ACC112 (cell line): ENCODE data around the gene KCNH6.

ENCODE experiments used
- H2AFZ ChIP-seq: fragments of 200-600 bp; sonication (generic); one replicate; pipeline ENCODE4 v1.6.0; 2017; ENCODE audit warnings: antibody characterized with exemption, low read length; ENCODE audit not compliant: unreplicated experiment
- H3K27ac ChIP-seq: fragments of 200-600 bp; sonication (generic); 2 replicates; pipeline ENCODE4 v1.5.1; 2014; ENCODE audit warnings: low read depth, mild to moderate bottlenecking, antibody characterized with exemption, low read length, moderate library complexity
- H3K27me3 ChIP-seq: fragments of 200-600 bp; sonication (generic); 2 replicates; pipeline ENCODE4 v1.6.1; 2014; ENCODE audit warnings: mild to moderate bottlenecking, antibody characterized with exemption, low read length, moderate library complexity, mixed read lengths; ENCODE audit not compliant: insufficient read depth
- H3K36me3 ChIP-seq: fragments of 200-600 bp; sonication (generic); 2 replicates; pipeline ENCODE4 v1.6.1; 2016; ENCODE audit warnings: mild to moderate bottlenecking, antibody characterized with exemption, low read length, moderate library complexity, mixed read lengths; ENCODE audit not compliant: insufficient read depth
- H3K4me1 ChIP-seq: fragments of 200-600 bp; sonication (generic); one replicate; pipeline ENCODE4 v1.6.1; 2016; ENCODE audit warnings: low read length, mixed read lengths; ENCODE audit not compliant: insufficient read depth, unreplicated experiment, control insufficient read depth
- H3K4me3 ChIP-seq: fragments of 200-600 bp; sonication (generic); 2 replicates; pipeline ENCODE4 v1.5.1; 2014; ENCODE audit warnings: mild to moderate bottlenecking, low read depth, low read length
- H3K79me2 ChIP-seq: fragments of 200-600 bp; sonication (generic); one replicate; pipeline ENCODE4 v1.6.0; 2016; ENCODE audit warnings: low read length; ENCODE audit not compliant: control insufficient read depth, unreplicated experiment, insufficient read depth

The KCNH6 gene

DNA sequence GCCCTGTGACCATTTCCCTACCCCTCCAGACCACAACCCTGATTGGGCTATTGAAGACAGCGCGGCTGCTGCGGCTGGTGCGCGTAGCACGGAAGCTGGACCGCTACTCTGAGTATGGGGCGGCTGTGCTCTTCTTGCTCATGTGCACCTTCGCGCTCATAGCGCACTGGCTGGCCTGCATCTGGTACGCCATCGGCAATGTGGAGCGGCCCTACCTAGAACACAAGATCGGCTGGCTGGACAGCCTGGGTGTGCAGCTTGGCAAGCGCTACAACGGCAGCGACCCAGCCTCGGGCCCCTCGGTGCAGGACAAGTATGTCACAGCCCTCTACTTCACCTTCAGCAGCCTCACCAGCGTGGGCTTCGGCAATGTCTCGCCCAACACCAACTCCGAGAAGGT, 12.5 kb downstream of the KCNH6 start:
- no peak overlapping the region for H3K27ac ChIP-seq
- H3K27me3 ChIP-seq = peaks cover 33% of the 10 kb centered on the region
- no peak overlapping the region for H2AFZ ChIP-seq
- peaks cover 6% of the 10 kb centered on the region for H3K4me1 ChIP-seq
- H3K79me2 ChIP-seq = no peaks in the 10 kb centered on the region
- H3K4me3 ChIP-seq = no peak overlapping the region
- H3K36me3 ChIP-seq = no peaks in the 10 kb centered on the region

DNA sequence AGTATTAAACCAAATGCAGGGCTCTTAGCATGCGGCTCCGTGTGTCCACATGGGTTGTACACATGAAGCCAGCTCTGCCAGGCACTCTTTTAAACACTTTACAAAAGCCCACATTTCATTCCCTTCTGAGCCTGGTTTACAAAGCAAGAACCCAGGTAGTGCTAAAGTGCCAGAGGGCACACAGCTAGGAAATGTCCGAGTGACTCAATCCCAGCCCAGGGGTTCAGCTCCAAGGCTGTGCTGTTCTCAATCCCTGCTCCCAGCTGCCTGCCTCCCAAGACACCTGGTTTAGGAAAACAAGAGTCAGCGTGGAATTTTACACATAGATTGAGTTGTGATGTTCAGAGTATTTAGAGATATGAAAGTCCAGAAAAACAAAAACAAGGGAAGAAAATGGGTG, 13.8 kb downstream of the KCNH6 start:
- H2AFZ ChIP-seq = no peak overlapping the region
- no peak overlapping the region for H3K4me3 ChIP-seq
- no peaks in the 10 kb centered on the region for H3K4me1 ChIP-seq
- H3K36me3 ChIP-seq = no peaks in the 10 kb centered on the region
- no peak overlapping the region for H3K27ac ChIP-seq
- H3K27me3 ChIP-seq = peaks cover 33% of the 10 kb centered on the region
- H3K79me2 ChIP-seq = no peaks in the 10 kb centered on the region

DNA sequence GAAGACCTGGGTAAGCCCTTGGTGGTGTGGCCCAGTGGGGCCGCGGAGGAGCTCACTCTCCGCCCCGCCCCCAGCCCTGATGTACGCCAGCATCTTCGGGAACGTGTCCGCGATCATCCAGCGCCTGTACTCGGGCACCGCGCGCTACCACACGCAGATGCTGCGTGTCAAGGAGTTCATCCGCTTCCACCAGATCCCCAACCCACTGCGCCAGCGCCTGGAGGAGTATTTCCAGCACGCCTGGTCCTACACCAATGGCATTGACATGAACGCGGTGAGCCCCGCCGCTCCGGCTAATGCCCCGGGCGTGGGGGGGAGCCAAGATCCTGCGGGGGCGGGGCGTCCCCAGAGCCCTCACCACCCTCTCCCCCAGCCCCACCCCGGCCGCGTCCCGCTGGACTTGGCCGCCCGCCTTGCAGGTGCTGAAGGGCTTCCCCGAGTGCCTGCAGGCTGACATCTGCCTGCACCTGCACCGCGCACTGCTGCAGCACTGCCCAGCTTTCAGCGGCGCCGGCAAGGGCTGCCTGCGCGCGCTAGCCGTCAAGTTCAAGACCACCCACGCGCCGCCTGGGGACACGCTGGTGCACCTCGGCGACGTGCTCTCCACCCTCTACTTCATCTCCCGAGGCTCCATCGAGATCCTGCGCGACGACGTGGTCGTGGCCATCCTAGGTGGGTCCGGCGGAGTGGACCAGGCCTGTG, 15.0 kb downstream of the KCNH6 start:
- no peak overlapping the region for H3K4me3 ChIP-seq
- H3K36me3 ChIP-seq = no peaks in the 10 kb centered on the region
- no peak overlapping the region for H3K27ac ChIP-seq
- peaks cover 33% of the 10 kb centered on the region for H3K27me3 ChIP-seq
- H3K4me1 ChIP-seq = no peaks in the 10 kb centered on the region
- no peaks in the 10 kb centered on the region for H3K79me2 ChIP-seq
- H2AFZ ChIP-seq = no peak overlapping the region

DNA sequence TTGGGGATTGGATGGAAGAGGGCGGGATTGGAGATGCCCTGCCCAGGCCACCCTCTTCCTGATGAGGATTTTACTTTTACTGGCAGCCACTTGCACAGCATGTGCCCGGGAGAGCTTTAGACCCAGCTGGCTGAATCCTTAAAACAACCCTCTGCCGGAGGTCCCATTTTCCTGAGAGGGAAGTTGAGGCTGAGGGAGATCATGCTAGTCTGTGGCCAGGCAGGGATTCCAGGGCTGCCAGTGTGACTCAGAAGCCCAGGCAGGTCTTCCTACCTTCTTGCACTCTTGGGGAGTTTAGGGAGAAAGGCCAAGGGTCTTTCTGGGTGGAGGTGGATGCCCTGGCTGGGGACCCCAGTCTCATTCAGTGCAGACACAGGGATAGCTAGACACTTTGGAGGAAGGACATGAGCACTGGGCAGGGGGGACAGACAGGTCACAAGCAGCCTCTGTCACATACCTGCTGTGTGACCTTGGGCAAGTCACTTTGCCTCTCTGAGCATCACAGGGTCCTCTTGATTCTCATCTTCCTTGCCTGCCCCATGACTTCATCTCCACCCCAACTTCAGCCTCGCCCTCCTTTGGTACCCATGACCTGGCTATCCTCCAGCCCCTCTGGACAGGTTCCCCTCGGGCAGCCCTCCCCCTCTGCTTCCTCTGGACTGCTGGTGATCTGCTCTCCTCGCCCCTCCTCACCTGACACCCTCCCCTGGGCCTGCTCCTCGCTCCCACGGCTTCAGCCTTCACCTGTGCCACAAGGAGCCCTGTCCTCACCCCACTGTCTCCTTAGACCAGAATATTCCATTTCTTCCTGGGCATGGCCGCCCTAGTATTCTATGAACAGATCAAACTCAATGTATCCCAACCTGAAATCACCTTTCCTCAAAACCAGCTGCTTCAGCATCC, 15.8 kb downstream of the KCNH6 start:
- Histone ChIP-seq H3K4me3 (no peak overlapping the region), H3K36me3 (no peaks in the 10 kb centered on the region), H3K4me1 (no peaks in the 10 kb centered on the region), H3K79me2 (no peaks in the 10 kb centered on the region), H3K27ac (no peak overlapping the region), H2AFZ (no peak overlapping the region), H3K27me3 (peaks cover 33% of the 10 kb centered on the region)

DNA sequence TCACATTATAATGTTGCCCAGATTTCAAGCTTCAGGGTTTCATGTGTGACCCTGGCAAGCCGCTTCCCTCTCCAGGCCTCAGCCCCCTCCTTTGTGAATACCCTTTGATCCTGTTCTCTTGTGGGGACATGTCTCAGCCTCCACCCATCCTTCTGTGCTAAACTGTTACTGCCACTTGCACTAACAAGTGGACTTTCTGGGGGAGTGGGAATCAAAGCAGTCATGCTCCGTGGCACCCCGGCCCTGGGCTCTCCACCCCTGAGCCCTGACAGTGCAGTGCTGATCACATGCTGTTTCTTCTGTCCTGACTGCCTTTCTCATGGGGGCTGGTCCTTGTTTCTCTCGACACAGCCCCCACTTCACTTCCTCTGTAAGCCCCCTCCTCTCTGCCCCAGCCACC, 17.4 kb downstream of the KCNH6 start:
- Histone ChIP-seq H3K4me3 (no peak overlapping the region), H3K79me2 (no peaks in the 10 kb centered on the region), H2AFZ (no peak overlapping the region), H3K27me3 (peaks cover 33% of the 10 kb centered on the region), H3K36me3 (no peaks in the 10 kb centered on the region), H3K4me1 (no peaks in the 10 kb centered on the region), H3K27ac (no peak overlapping the region)

DNA sequence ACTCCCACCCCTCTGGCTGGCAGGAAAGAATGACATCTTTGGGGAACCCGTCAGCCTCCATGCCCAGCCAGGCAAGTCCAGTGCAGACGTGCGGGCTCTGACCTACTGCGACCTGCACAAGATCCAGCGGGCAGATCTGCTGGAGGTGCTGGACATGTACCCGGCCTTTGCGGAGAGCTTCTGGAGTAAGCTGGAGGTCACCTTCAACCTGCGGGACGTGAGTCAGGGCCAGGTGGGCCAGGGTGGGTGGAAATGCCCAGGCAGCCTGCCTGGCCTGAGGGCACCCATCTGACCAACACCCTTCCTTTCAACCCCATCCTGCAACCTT, 19.0 kb downstream of the KCNH6 start:
- H2AFZ ChIP-seq = no peak overlapping the region
- no peak overlapping the region for H3K4me3 ChIP-seq
- no peak overlapping the region for H3K27ac ChIP-seq
- H3K79me2 ChIP-seq = no peaks in the 10 kb centered on the region
- H3K36me3 ChIP-seq = no peaks in the 10 kb centered on the region
- H3K27me3 ChIP-seq = peaks cover 30% of the 10 kb centered on the region
- H3K4me1 ChIP-seq = no peaks in the 10 kb centered on the region

DNA sequence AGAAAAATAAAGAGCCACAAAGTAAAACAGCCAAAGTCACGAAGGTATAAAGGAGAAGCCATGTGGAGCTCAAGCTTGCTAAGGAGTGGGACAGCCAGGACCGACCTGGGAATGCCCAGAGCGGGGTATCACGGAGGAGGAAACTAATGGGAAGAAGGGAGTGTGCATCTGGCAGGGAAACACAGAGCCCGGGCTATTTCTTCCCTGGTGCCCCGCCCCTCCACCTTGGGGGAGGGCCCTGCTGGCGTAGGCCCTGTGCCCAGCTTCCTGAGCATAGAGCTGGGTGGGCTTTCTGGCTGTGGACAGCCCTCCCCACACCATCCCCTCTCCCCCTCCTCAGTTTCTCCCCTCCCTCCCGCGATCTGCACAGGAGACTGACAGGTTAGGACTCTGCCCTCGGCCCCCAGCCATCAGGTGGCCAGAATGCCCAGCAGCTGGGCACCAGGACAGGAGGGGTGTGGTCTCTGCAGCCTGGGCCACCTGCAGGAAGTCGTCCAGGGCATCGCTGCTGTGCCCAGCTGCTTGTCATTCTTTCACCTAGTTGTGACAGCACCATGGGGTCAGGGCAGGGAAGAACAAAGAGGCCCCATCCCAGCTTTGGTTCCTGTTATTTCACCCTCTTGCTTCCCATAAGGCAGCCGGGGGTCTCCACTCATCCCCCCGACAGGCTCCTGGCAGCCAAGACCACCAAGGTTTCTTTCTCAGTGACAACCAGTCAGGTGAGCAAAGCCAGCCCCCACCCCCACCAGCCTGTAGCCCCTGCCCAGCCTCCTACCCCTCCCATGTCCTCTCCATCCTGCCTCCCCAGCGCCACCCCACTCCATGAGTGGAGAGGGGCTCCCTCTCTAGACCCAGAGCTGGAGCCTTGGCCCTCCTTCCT, 20.0 kb downstream of the KCNH6 start:
- no peaks in the 10 kb centered on the region for H3K79me2 ChIP-seq
- H3K27me3 ChIP-seq = peaks cover 22% of the 10 kb centered on the region
- H3K27ac ChIP-seq = no peak overlapping the region
- H3K4me3 ChIP-seq = no peak overlapping the region
- H3K36me3 ChIP-seq = no peaks in the 10 kb centered on the region
- no peak overlapping the region for H2AFZ ChIP-seq
- H3K4me1 ChIP-seq = no peaks in the 10 kb centered on the region

DNA sequence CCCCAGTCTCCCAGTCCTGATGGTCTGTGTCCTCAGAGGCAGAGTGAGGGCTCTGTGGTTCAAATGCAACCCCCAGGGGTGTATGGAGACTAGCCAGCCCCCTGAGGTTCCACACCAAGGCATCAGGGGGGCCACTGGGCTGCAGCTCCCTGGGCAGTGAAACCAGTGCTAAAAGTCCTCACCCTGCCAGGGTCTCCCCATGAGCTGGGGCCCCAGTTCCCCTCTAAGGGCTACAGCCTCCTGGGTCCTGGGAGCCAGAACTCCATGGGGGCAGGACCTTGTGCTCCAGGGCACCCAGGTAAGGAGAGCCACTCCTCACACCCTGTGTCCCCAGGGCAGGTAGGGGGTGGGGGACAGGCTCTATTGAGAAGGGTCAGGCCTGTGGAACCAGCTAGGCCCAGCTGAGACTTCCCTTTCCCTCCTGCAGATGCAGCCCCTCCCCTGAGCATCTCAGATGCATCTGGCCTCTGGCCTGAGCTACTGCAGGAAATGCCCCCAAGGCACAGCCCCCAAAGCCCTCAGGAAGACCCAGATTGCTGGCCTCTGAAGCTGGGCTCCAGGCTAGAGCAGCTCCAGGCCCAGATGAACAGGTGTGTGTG, 20.8 kb downstream of the KCNH6 start:
- H3K27ac ChIP-seq = no peak overlapping the region
- H2AFZ ChIP-seq = no peak overlapping the region

DNA sequence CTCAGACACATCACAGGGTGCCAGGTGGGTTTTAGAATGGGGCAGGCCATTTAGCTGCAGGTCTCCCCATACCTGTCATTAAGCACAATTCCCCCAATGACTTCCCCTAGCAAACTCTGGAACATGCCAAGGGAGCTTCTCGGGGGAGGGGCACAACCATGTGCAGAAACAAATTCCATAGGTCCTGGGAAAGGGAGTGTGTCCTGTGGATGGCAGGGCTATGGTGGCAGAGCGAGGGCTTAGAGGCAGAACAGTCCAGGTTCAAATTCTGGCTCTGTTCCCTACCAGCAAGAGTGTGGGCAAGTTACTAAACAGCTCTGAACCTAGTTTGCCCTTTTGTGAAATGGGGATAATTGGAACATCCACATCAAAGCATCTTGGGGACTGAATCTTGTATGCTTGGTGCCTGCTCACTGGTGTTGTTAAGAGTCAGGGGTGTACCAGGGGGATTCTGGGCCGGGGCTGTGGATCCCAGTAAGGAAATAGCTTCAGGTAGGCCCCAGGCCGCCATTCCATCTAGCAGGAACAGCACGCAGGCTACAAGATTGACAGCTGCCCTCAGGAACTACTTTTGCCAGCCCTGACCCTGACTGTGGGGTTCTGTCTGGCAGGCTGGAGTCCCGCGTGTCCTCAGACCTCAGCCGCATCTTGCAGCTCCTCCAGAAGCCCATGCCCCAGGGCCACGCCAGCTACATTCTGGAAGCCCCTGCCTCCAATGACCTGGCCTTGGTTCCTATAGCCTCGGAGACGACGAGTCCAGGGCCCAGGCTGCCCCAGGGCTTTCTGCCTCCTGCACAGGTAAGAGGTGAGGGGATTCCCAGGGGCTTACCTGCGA, 21.5 kb downstream of the KCNH6 start:
- no peaks in the 10 kb centered on the region for H3K36me3 ChIP-seq
- no peak overlapping the region for H2AFZ ChIP-seq
- no peaks in the 10 kb centered on the region for H3K4me1 ChIP-seq
- no peak overlapping the region for H3K4me3 ChIP-seq
- H3K79me2 ChIP-seq = no peaks in the 10 kb centered on the region
- H3K27ac ChIP-seq = no peak overlapping the region
- peaks cover 7% of the 10 kb centered on the region; the same call in 1 of the 2 replicates for H3K27me3 ChIP-seq

More for the DNA sequence above, 20.8 kb downstream of the KCNH6 start:
- no peaks in the 10 kb centered on the region for H3K79me2 ChIP-seq
- H3K27me3 ChIP-seq = peaks cover 15% of the 10 kb centered on the region
- H3K4me3 ChIP-seq = no peak overlapping the region
- no peaks in the 10 kb centered on the region for H3K36me3 ChIP-seq
- no peaks in the 10 kb centered on the region for H3K4me1 ChIP-seq
